Ecto neural progenitor cell (in vitro differentiated cells): Measurements from ENCODE around the gene GTF2A1.
"Not testable (repeated sequence)": the region's sequence is repeated elsewhere in the genome, so short reads cannot be mapped to it uniquely, and the experiment has no call there.

Source experiments
- DNase-seq: peaks from one replicate; pipeline ENCODE4 v3.0.0-alpha.2; 2018; ENCODE audit warnings: low spot score

The GTF2A1 gene

GRCh38 chr14:81220830-81221578 is at the start of gene GTF2A1:
Gene GTF2A1 (minus strand): TSS chr14:81220959. CDS start chr14:81220518, 441 bp downstream.
- peak; percentile 98 for DNase-seq

GRCh38 chr14:81269979-81270375 is 49.2 kb upstream of the GTF2A1 start:
- DNase-seq, result no peak

- DNase-seq, result no peak
These were observed 48.6 kb upstream of the GTF2A1 start for GRCh38 chr14:81269100-81269978.

- no peak for DNase-seq
These were observed 47.3 kb upstream of the GTF2A1 start for GRCh38 chr14:81268016-81268416.

- no peak for DNase-seq
These were observed 44.9 kb upstream of the GTF2A1 start for GRCh38 chr14:81265636-81266169.

GRCh38 chr14:81264671-81265070 is 43.9 kb upstream of the GTF2A1 start:
- no peak for DNase-seq

GRCh38 chr14:81263777-81264410 is 43.1 kb upstream of the GTF2A1 start:
- DNase-seq, result no peak

- no peak for DNase-seq
These were observed 40.4 kb upstream of the GTF2A1 start for GRCh38 chr14:81261176-81261575.

GRCh38 chr14:81260732-81261131 is 40.0 kb upstream of the GTF2A1 start:
- DNase-seq, result no peak

- no peak for DNase-seq
These were observed 35.7 kb upstream of the GTF2A1 start for GRCh38 chr14:81256289-81256960.

- DNase-seq, result no peak
These were observed 31.5 kb upstream of the GTF2A1 start for GRCh38 chr14:81252278-81252677.

GRCh38 chr14:81247271-81247766 is 26.6 kb upstream of the GTF2A1 start:
- DNase-seq, result no peak

GRCh38 chr14:81246461-81247270 is 25.9 kb upstream of the GTF2A1 start:
- DNase-seq, result no peak

- no peak for DNase-seq
These were observed 25.0 kb upstream of the GTF2A1 start for GRCh38 chr14:81245771-81246170.

GRCh38 chr14:81244431-81244830 is 23.7 kb upstream of the GTF2A1 start:
- DNase-seq, result not testable (repeated sequence)

- DNase-seq, result no peak
These were observed 22.7 kb upstream of the GTF2A1 start for GRCh38 chr14:81243499-81243898.

GRCh38 chr14:81236849-81237248 is 16.1 kb upstream of the GTF2A1 start:
- not testable (repeated sequence) for DNase-seq

GRCh38 chr14:81236138-81236537 is 15.4 kb upstream of the GTF2A1 start:
- DNase-seq, result no peak

- DNase-seq, result no peak
These were observed 14.3 kb upstream of the GTF2A1 start for GRCh38 chr14:81235096-81235495.

GRCh38 chr14:81234278-81234677 is 13.5 kb upstream of the GTF2A1 start:
- DNase-seq, result no peak

- DNase-seq, result no peak
These were observed 12.9 kb upstream of the GTF2A1 start for GRCh38 chr14:81233615-81234014.
